DND-41 (cell line): ENCODE results near the gene CROCC.

Experiments used
- ATAC-seq: fragments of 200-7000 bp; cut with Tn5 transposase; 3 replicates; pipeline ENCODE4 v1.9.1; 2021; ENCODE audit warnings: low read depth; ENCODE audit not compliant: insufficient read depth
- DNase-seq: peaks from one replicate; pipeline ENCODE4 v3.0.0-alpha.2; 2020
- H2AFZ ChIP-seq: 2 replicates; pipeline ENCODE4 v1.6.0; 2012; ENCODE audit warnings: low read depth, low read length
- H3K27ac ChIP-seq: 2 replicates; pipeline ENCODE4 v1.5.1; 2012; ENCODE audit warnings: low read length, inconsistent platforms
- H3K27me3 ChIP-seq: fragments of 200-600 bp; sonication (generic); 2 replicates; pipeline ENCODE4 v1.6.0; 2012; ENCODE audit warnings: low read length, mild to moderate bottlenecking, inconsistent platforms; ENCODE audit not compliant: insufficient read depth, poor library complexity
- H3K36me3 ChIP-seq: 2 replicates; pipeline ENCODE4 v1.5.1; 2012; ENCODE audit warnings: low read length, inconsistent platforms; ENCODE audit not compliant: insufficient read depth
- H3K4me1 ChIP-seq: 2 replicates; pipeline ENCODE4 v1.5.1; 2012; ENCODE audit warnings: mild to moderate bottlenecking, low read length; ENCODE audit not compliant: insufficient read depth
- H3K4me2 ChIP-seq: 2 replicates; pipeline ENCODE4 v1.6.0; 2012; ENCODE audit warnings: mild to moderate bottlenecking, moderate library complexity, low read length, inconsistent platforms; ENCODE audit not compliant: insufficient read depth
- H3K4me3 ChIP-seq, 2 experiments: fragments of 200-600 bp in 1 of 2; shearing (Covaris generic) in 1 of 2; 2 replicates each; pipeline ENCODE4 v1.5.1; 2012 to 2016; ENCODE audit warnings: inconsistent platforms in 2 of 2, low read length in 2 of 2, mild to moderate bottlenecking in 2 of 2, low read depth in 1 of 2, moderate library complexity in 1 of 2
- H3K79me2 ChIP-seq: 2 replicates; pipeline ENCODE4 v1.6.0; 2012; ENCODE audit warnings: low read length, inconsistent platforms; ENCODE audit not compliant: insufficient read depth
- H3K9ac ChIP-seq: 2 replicates; pipeline ENCODE4 v1.6.0; 2012; ENCODE audit warnings: low read depth, mild to moderate bottlenecking, inconsistent platforms, low read length, moderate library complexity
- H3K9me3 ChIP-seq: 2 replicates; pipeline ENCODE4 v1.5.1; 2012; ENCODE audit warnings: low read length, moderate library complexity, mild to moderate bottlenecking, inconsistent platforms; ENCODE audit not compliant: insufficient read depth, severe bottlenecking
- H4K20me1 ChIP-seq: 2 replicates; pipeline ENCODE4 v1.6.0; 2012; ENCODE audit warnings: low read length; ENCODE audit not compliant: insufficient read depth
- CTCF ChIP-seq: IDR thresholded peaks from 2 replicates; pipeline ENCODE4 v1.5.1; 2012; ENCODE audit warnings: borderline replicate concordance, low read length, moderate library complexity, mild to moderate bottlenecking; ENCODE audit not compliant: poor library complexity, severe bottlenecking; ENCODE audit errors: extremely low read depth
- EZH2 ChIP-seq: IDR thresholded peaks from 3 replicates; pipeline ENCODE4 v1.6.1; 2012; ENCODE audit warnings: borderline replicate concordance, low read depth, mild to moderate bottlenecking, moderate library complexity, low read length, inconsistent platforms; ENCODE audit not compliant: severe bottlenecking

CROCC gene

GRCh38 chr1:16972189-16972895 is 50.6 kb downstream of the CROCC start:
- Histone ChIP-seq H3K4me3 (no peak overlapping the region), H2AFZ (no peak overlapping the region), H3K4me1 (no peaks in the 10 kb centered on the region), H3K79me2 (no peaks in the 10 kb centered on the region), H3K27me3 (no peaks in the 10 kb centered on the region), H3K27ac (no peak overlapping the region), H4K20me1 (no peaks in the 10 kb centered on the region; the same call in 1 of the 2 replicates), H3K4me2 (no peak overlapping the region), H3K36me3 (peaks cover 4% of the 10 kb centered on the region), H3K9me3 (no peaks in the 10 kb centered on the region), H3K9ac (no peak overlapping the region)
- TF ChIP-seq CTCF (no peak), EZH2 (no peak)
- DNase-seq (no peak), ATAC-seq (no peak)

DNA sequence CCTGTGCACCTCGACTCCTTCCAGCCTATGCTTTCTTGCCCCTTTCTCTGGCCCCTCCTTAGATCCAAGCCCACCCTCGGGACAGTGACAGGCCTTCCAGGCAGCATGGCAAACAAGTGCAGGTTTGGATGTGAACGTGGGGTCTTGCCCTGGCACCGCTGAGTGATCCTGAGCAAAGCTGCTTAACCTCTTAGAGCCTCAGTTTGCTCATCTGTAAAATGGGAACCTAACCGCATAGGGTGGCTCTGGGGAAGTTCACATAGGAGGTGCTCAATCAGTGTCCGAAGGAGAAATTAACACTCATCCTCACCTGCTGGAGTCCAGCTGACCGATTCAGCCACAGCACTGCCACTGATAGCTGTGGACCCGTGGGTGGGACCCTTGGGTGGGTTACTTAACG is 51.5 kb downstream of the CROCC start:
- no peak for TF ChIP-seq EZH2
- H3K4me1 ChIP-seq: no peaks in the 10 kb centered on the region
- DNase-seq (no peak), ATAC-seq (no peak)
- H3K36me3 ChIP-seq: no peaks in the 10 kb centered on the region
- no peaks in the 10 kb centered on the region for H3K9me3 ChIP-seq
- H3K79me2 ChIP-seq: no peaks in the 10 kb centered on the region
- H2AFZ ChIP-seq: no peak overlapping the region
- H3K27me3 ChIP-seq: no peaks in the 10 kb centered on the region
- no peak overlapping the region for H3K4me3 ChIP-seq
- H3K4me2 ChIP-seq: no peak overlapping the region
- H4K20me1 ChIP-seq: no peaks in the 10 kb centered on the region; the same call in 1 of the 2 replicates
- no peak overlapping the region for H3K27ac ChIP-seq
- H3K9ac ChIP-seq: no peak overlapping the region

DNA sequence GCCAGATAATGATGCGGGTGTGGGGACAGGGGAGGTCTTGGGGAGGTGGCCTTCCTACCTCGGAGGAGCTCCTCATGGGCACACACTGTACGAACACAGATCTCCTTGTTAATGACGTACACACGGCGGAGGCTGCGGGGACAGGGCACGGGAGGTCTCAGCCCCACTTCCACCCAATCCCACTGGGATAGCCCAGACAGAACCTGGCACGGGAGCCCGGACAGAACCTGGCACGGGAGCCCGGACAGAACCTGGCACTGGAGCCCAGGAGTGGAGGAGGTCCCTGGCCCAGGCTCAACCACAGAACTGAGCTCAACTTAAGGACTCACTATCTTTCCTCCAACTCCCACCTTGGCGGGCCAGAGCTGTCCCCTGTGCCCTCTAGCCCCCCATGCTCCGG is 53.5 kb downstream of the CROCC start:
- H3K4me1 ChIP-seq: no peaks in the 10 kb centered on the region
- no peak overlapping the region for H3K9ac ChIP-seq
- no peaks in the 10 kb centered on the region for H3K79me2 ChIP-seq
- no peak overlapping the region for H3K27ac ChIP-seq
- no peak overlapping the region for H2AFZ ChIP-seq
- H4K20me1 ChIP-seq: no peaks in the 10 kb centered on the region; the same call in 1 of the 2 replicates
- H3K27me3 ChIP-seq: no peaks in the 10 kb centered on the region
- TF ChIP-seq CTCF: no peak
- TF ChIP-seq EZH2: no peak
- H3K36me3 ChIP-seq: no peaks in the 10 kb centered on the region
- H3K4me2 ChIP-seq: no peak overlapping the region
- DNase-seq (no peak), ATAC-seq (no peak)
- no peaks in the 10 kb centered on the region for H3K9me3 ChIP-seq
- H3K4me3 ChIP-seq: no peak overlapping the region

GRCh38 chr1:16975838-16976237 is 54.1 kb downstream of the CROCC start:
- Histone ChIP-seq H3K27me3 (no peaks in the 10 kb centered on the region), H3K4me3 (no peak overlapping the region), H2AFZ (no peak overlapping the region), H4K20me1 (no peaks in the 10 kb centered on the region; the same call in 1 of the 2 replicates), H3K4me1 (no peaks in the 10 kb centered on the region), H3K36me3 (no peaks in the 10 kb centered on the region), H3K79me2 (no peaks in the 10 kb centered on the region), H3K27ac (no peak overlapping the region), H3K9me3 (no peaks in the 10 kb centered on the region), H3K9ac (no peak overlapping the region), H3K4me2 (no peak overlapping the region)
- ATAC-seq: no peak
- TF ChIP-seq CTCF: no peak
- no peak for TF ChIP-seq EZH2
- DNase-seq: no peak
